Keratinocyte (primary cell): ENCODE results near the gene IFNAR1. TPM values are rescaled to one million over a fixed set of nuclear protein-coding genes. Genes with fewer than 3 reads are reported as not detected.
"Not testable (repeated sequence)": the region's sequence is repeated elsewhere in the genome, so short reads cannot be mapped to it uniquely, and the experiment has no call there.

Experiments
- DNase-seq: peaks from one replicate; pipeline ENCODE4 v3.0.0-alpha.2; 2011; ENCODE audit warnings: low read depth, missing footprints, low spot score
- FAIRE-seq: peaks from 2 replicates; lab custom pipeline; 2011; peaks lifted over from hg19 to GRCh38; lab: Jason Lieb, UNC
- H2AFZ ChIP-seq: 2 replicates; pipeline ENCODE4 v1.6.0; 2012; ENCODE audit warnings: low read length, control low read depth, inconsistent platforms; ENCODE audit not compliant: control insufficient read depth
- H3K27ac ChIP-seq: 2 replicates; pipeline ENCODE4 v1.5.1; 2011; ENCODE audit warnings: low read length; ENCODE audit not compliant: control insufficient read depth, insufficient read depth
- H3K27me3 ChIP-seq: 3 replicates; pipeline ENCODE4 v1.6.0; 2011; ENCODE audit warnings: low read length; ENCODE audit not compliant: control insufficient read depth, insufficient read depth; ENCODE audit errors: extremely low read depth
- H3K36me3 ChIP-seq, 2 experiments: 2 replicates in 1 of 2; 3 replicates in 1 of 2; pipeline ENCODE4 v1.5.1; 2011; ENCODE audit warnings: low read length in 2 of 2, mild to moderate bottlenecking in 1 of 2; ENCODE audit not compliant: control insufficient read depth in 2 of 2, insufficient read depth in 2 of 2; ENCODE audit errors: extremely low read depth in 1 of 2
- H3K4me1 ChIP-seq: 3 replicates; pipeline ENCODE4 v1.5.1; 2011; ENCODE audit warnings: low read length; ENCODE audit not compliant: control insufficient read depth, insufficient read depth; ENCODE audit errors: extremely low read depth
- H3K4me2 ChIP-seq: 3 replicates; pipeline ENCODE4 v1.6.0; 2011; ENCODE audit warnings: low read depth, low read length; ENCODE audit not compliant: control insufficient read depth, insufficient read depth; ENCODE audit errors: extremely low read depth
- H3K4me3 ChIP-seq, 3 experiments: fragments of 200-600 bp in 1 of 3; sonication (generic) in 1 of 3; 2 replicates in 2 of 3; 3 replicates in 1 of 3; pipeline ENCODE4 v1.5.1; 2011 to 2016; ENCODE audit warnings: low read length in 3 of 3, mild to moderate bottlenecking in 3 of 3, control low read depth in 2 of 3, inconsistent platforms in 1 of 3, low read depth in 1 of 3, mixed read lengths in 1 of 3, mixed run types in 1 of 3, moderate library complexity in 1 of 3; ENCODE audit not compliant: control insufficient read depth in 2 of 3, insufficient read depth in 2 of 3; ENCODE audit errors: extremely low read depth in 1 of 3
- H3K79me2 ChIP-seq: 2 replicates; pipeline ENCODE4 v1.6.0; 2012; ENCODE audit warnings: low read length; ENCODE audit not compliant: control insufficient read depth, insufficient read depth
- H3K9ac ChIP-seq: 3 replicates; pipeline ENCODE4 v1.6.0; 2011; ENCODE audit warnings: low read length; ENCODE audit not compliant: control insufficient read depth, insufficient read depth; ENCODE audit errors: extremely low read depth
- H3K9me1 ChIP-seq: 3 replicates; pipeline ENCODE4 v1.6.0; 2011; ENCODE audit warnings: low read length; ENCODE audit not compliant: control insufficient read depth, insufficient read depth; ENCODE audit errors: extremely low read depth
- H3K9me3 ChIP-seq: 2 replicates; pipeline ENCODE4 v1.5.1; 2012; ENCODE audit warnings: low read depth, low read length; ENCODE audit not compliant: control insufficient read depth
- H4K20me1 ChIP-seq: 3 replicates; pipeline ENCODE4 v1.6.0; 2011; ENCODE audit warnings: low read length; ENCODE audit not compliant: control insufficient read depth, insufficient read depth; ENCODE audit errors: extremely low read depth
- EZH2 ChIP-seq: IDR thresholded peaks from one replicate; pipeline ENCODE4 v1.6.1; 2012; ENCODE audit warnings: inconsistent platforms, mild to moderate bottlenecking, low read length, moderate library complexity
- dilution Hi-C: fragments of 300-500 bp; cut with MboI; formaldehyde crosslinking; loops from one replicate; pipeline ENCODE4 v1.7.0; 2020; ENCODE audit warnings: low sequenced_read_pairs; ENCODE audit not compliant: extremely low pct_ligation_motif_present
- polyA plus RNA-seq, 5 experiments: library from polyadenylated mRNA; depleted of rRNA in 3 of 5; stranded (reverse) in 3 of 5; stranded (forward) in 1 of 5; unstranded in 1 of 5; fragments of >200 nt; gene quantifications; 1 replicate in 1 of 5; 2 replicates in 3 of 5; 3 replicates in 1 of 5; pipeline versions ENCODE4 v1.2.1 to v1.2.3, GENCODE V29; 2011 to 2012; ENCODE audit warnings: missing spikeins in 2 of 5, low read depth in 1 of 5, low replicate concordance in 1 of 5
- TF ChIP-seq, protein P1 (sequence below), 3 experiments: IDR thresholded peaks in 1 of 3; conservative IDR thresholded peaks in 1 of 3; optimal IDR thresholded peaks in 1 of 3; 2 replicates in 2 of 3; 3 replicates in 1 of 3; pipeline versions ENCODE3 to v1.5.1; 2011; ENCODE audit warnings: low read length in 3 of 3, mild to moderate bottlenecking in 3 of 3, moderate library complexity in 2 of 3, control low read depth in 1 of 3, inconsistent platforms in 1 of 3; ENCODE audit not compliant: insufficient read depth in 2 of 3; ENCODE audit errors: extremely low read depth in 1 of 3

The IFNAR1 gene
- polyA plus RNA-seq, 1 donor (not counting 4 experiments of a cell fraction or from before 2014, with no cell fraction given), result 12.6 TPM

GRCh38 chr21:33380483-33380998 is 55.8 kb downstream of the IFNAR1 start:
- H3K4me3 ChIP-seq, result peak overlapping the region in 2 of 3 experiments; percentile 11 to 29
- H3K4me1 ChIP-seq, result peaks cover 44% of the 10 kb centered on the region
- no peaks in the 10 kb centered on the region for H3K9me3 ChIP-seq
- H3K27ac ChIP-seq, result peak overlapping the region; percentile 98
- H3K9ac ChIP-seq, result peak overlapping the region; percentile 81
- H2AFZ ChIP-seq, result peak overlapping the region; percentile 23
- H3K79me2 ChIP-seq, result no peaks in the 10 kb centered on the region
- H3K9me1 ChIP-seq, result no peaks in the 10 kb centered on the region
- H3K27me3 ChIP-seq, result no peaks in the 10 kb centered on the region
- dilution Hi-C loops, result no loop called here
- no peak for TF ChIP-seq EZH2
- TF ChIP-seq, protein P1, sequence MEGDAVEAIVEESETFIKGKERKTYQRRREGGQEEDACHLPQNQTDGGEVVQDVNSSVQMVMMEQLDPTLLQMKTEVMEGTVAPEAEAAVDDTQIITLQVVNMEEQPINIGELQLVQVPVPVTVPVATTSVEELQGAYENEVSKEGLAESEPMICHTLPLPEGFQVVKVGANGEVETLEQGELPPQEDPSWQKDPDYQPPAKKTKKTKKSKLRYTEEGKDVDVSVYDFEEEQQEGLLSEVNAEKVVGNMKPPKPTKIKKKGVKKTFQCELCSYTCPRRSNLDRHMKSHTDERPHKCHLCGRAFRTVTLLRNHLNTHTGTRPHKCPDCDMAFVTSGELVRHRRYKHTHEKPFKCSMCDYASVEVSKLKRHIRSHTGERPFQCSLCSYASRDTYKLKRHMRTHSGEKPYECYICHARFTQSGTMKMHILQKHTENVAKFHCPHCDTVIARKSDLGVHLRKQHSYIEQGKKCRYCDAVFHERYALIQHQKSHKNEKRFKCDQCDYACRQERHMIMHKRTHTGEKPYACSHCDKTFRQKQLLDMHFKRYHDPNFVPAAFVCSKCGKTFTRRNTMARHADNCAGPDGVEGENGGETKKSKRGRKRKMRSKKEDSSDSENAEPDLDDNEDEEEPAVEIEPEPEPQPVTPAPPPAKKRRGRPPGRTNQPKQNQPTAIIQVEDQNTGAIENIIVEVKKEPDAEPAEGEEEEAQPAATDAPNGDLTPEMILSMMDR (optimal IDR thresholded peaks at IDR 0.05 in 1 of 3, IDR thresholded peaks at IDR 0.05 in 1 of 3, conservative IDR thresholded peaks at IDR 0.05 in 1 of 3; ENCODE audit: extremely low read depth in 1 of 3, insufficient read depth in 2 of 3, low read length in 3 of 3), result no peak
- peak overlapping the region; percentile 70 for H3K4me2 ChIP-seq
- H3K36me3 ChIP-seq, result no peaks in the 10 kb centered on the region
- peak; percentile 86 for DNase-seq
- peak; percentile 71 for FAIRE-seq
- no peaks in the 10 kb centered on the region for H4K20me1 ChIP-seq

DNA sequence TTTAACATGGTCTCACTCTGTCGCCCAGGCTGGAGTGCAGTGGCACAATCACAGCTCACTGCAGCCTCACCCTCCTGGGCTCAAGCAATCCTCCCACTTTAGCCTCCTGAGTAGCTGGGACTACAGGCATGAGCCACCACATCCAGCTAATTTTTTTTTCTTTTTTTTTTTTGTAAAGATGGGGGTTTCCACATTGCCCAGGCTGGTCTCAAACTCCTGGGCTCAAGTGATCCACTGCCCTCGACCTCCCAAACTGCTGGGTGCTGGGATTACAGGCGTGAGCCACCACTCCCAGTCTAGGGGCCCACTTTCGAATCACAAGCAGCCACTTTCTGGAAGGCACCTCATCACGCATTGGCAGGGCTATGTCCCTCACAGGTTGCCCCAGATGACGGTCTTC is 56.6 kb downstream of the IFNAR1 start:
- FAIRE-seq, H4K20me1 ChIP-seq, DNase-seq, dilution Hi-C loops, H3K4me3 ChIP-seq, H3K9me3 ChIP-seq, H3K27me3 ChIP-seq, H3K36me3 ChIP-seq, H3K9me1 ChIP-seq, H2AFZ ChIP-seq, H3K9ac ChIP-seq, H3K79me2 ChIP-seq: not testable (repeated sequence)
- Histone ChIP-seq H3K27ac (peak overlapping the region; percentile 98), H3K4me1 (peaks cover 44% of the 10 kb centered on the region), H3K4me2 (peak overlapping the region; percentile 17)
